Kidney (tissue), 14 donors: ENCODE measurements around the gene CNIH2. TPM values are rescaled to one million over a fixed set of nuclear protein-coding genes. Genes with fewer than 3 reads are reported as not detected.

ENCODE experiments used
- DNase-seq, 5 donors: peaks; one replicate each; pipeline ENCODE4 v3.0.0-alpha.2; 2013 to 2020
- FAIRE-seq: peaks from 2 replicates; lab custom pipeline; 2012; peaks lifted over from hg19 to GRCh38; lab: Jason Lieb, UNC
- H3K27ac ChIP-seq, 2 donors: one replicate each; pipeline ENCODE4 v1.7.0; 2013; ENCODE audit warnings: low read depth in 2 of 2, low read length in 2 of 2, inconsistent platforms in 1 of 2
- H3K27me3 ChIP-seq: one replicate; pipeline ENCODE4 v1.7.1; 2013; ENCODE audit warnings: low read length, inconsistent platforms; ENCODE audit not compliant: control insufficient read depth, insufficient read depth
- H3K36me3 ChIP-seq, 3 donors: one replicate each; pipeline versions ENCODE4 v1.7.0 to v1.7.1; 2013; ENCODE audit warnings: low read length in 3 of 3, control low read depth in 1 of 3, inconsistent platforms in 1 of 3; ENCODE audit not compliant: insufficient read depth in 3 of 3, control insufficient read depth in 2 of 3
- H3K4me1 ChIP-seq, 3 donors: one replicate each; pipeline versions ENCODE4 v1.7.0 to v1.7.1; 2013; ENCODE audit warnings: low read length in 3 of 3, inconsistent platforms in 1 of 3, low read depth in 1 of 3; ENCODE audit not compliant: control insufficient read depth in 2 of 3, insufficient read depth in 2 of 3
- H3K4me3 ChIP-seq, 3 donors: one replicate each; pipeline versions ENCODE4 v1.7.0 to v1.8.1; 2013; ENCODE audit warnings: low read length in 3 of 3, control low read depth in 1 of 3, inconsistent platforms in 1 of 3
- H3K9ac ChIP-seq, 3 donors: one replicate each; pipeline versions ENCODE4 v1.7.0 to v1.7.1; 2013; ENCODE audit warnings: low read length in 3 of 3, control low read depth in 1 of 3, inconsistent platforms in 1 of 3
- H3K9me3 ChIP-seq, 3 donors: one replicate each; pipeline versions ENCODE4 v1.7.0 to v1.7.1; 2013; ENCODE audit warnings: low read length in 3 of 3, control low read depth in 1 of 3, inconsistent platforms in 1 of 3; ENCODE audit not compliant: control insufficient read depth in 2 of 3, insufficient read depth in 1 of 3
- CTCF ChIP-seq: IDR thresholded peaks from 3 replicates; pipeline ENCODE4 v1.5.1; 2012; ENCODE audit warnings: mild to moderate bottlenecking, moderate library complexity, borderline replicate concordance; ENCODE audit not compliant: insufficient read depth; ENCODE audit errors: extremely low read depth
- intact Hi-C: fragments of 100-400 bp; cut with DNase I; formaldehyde crosslinking; loops from one replicate; pipeline ENCODE4 v1.11.1; 2022
- polyA plus RNA-seq: library from polyadenylated mRNA; stranded (reverse); fragments of 350-450 nt; fragmentation: Illumina TruSeq; extraction: RNeasy Lipid Tissue Mini Kit (QIAGEN cat#74804); gene quantifications from one replicate; pipeline ENCODE4 v1.2.3, GENCODE V29; 2014; ENCODE audit warnings: low read depth, low replicate concordance; ENCODE audit not compliant: insufficient read depth
- total RNA-seq: library from RNA; stranded (reverse); fragmentation: NEBNext Ultra II Directional; extraction: Animal tissue kit (Norgen Biotek cat#: 25700); gene quantifications from one replicate; pipeline ENCODE4 v1.2.1, GENCODE V29; 2021
- donor health status: control.
- donor health status: control.
- donor health status: control.
- donor health status: control.
- donor health status: control.
- donor health status: DM: yes; HTN: yes; CAD: no.
- donor health status: Normal renal cell carcinoma (clear cell type).

The CNIH2 gene
- total and polyA plus RNA-seq, 2 donors from 2014 or later = 0.63 TPM; not detected in 1

- FAIRE-seq (no peak), DNase-seq (peak; percentile 77 to 95 (median 86))
- Histone ChIP-seq H3K4me3 (peak within 1 kb of the TSS; percentile 41 to 68 (median 53)), H3K9ac (peak within 1 kb of the TSS in 2 of 3 donors; percentile 34 to 45), H3K4me1 (peaks cover 0 to 16% (median 3%) of the 10 kb centered on the region in 3 donors), H3K9me3 (no peaks in the 10 kb centered on the region), H3K36me3 (no peaks in the 10 kb centered on the region), H3K27me3 (no peaks in the 10 kb centered on the region), H3K27ac (peak within 1 kb of the TSS; percentile 71 to 81)
- intact Hi-C loops = no loop called here
- TF ChIP-seq CTCF = no peak
These were observed 38.9 kb downstream of the CNIH2 start, which contains the start of gene CD248 for GRCh38 chr11:66316849-66317251. TSS of gene CD248 (minus strand) at chr11:66317044. CDS start at chr11:66317027, 17 bp downstream.

GRCh38 chr11:66317322-66317722, 39.3 kb downstream of the CNIH2 start:
- peak; percentile 71 to 84 (median 83) for DNase-seq
- peak overlapping the region in 1 of 3 donors; percentile 21 for H3K4me3 ChIP-seq

DNA sequence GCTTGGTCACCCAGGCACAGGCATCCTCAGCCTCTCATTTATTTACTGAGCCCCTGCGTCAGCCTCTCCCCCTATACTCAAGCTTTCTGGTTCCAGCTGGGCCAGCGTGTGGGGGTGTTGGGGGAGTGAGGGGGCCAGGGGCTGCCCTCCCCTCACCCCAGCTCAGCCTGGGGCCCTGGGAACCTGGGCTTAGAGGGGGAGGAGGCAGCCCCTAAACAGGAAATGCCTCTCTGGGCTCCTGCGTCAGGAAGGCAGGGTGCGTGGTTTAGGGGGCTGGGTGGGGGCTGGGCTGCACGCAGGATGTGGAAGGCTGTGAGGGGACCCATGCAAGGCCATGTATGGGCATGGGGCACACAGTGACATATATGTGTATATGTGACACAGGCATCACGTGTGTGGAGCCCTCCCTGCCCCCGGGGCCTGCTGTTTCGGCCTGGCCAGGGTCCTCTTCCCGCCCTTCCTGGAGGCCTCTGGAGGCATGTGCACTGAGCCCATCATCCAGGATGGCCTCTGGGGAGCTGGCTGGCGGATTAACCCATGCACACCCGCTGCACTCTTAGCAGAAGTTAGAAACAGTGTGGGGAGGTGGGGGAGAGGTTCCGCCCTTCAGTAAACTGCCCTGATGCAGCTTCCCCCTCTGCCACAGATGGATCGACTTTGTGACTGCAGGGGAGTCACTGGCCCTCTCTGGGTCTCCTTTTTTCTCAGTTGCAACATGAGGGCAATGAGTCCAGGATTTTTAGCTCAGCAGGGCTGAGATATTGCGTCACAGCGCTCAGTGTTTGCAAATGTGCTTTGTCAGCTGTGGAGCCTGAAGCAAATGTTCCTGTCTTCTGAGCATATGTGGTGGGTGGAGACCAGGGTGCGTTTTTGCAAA, 40.0 kb downstream of the CNIH2 start:
- H3K9ac ChIP-seq = no peak overlapping the region
- no peaks in the 10 kb centered on the region for H3K9me3 ChIP-seq
- no peaks in the 10 kb centered on the region for H3K36me3 ChIP-seq
- FAIRE-seq (no peak), DNase-seq (peak; percentile 63 to 88 (median 82))
- H3K4me1 ChIP-seq = peaks cover 0 to 16% (median 3%) of the 10 kb centered on the region in 3 donors
- TF ChIP-seq CTCF = no peak
- no peaks in the 10 kb centered on the region for H3K27me3 ChIP-seq
- intact Hi-C loops = no loop called here
- no peak overlapping the region for H3K4me3 ChIP-seq
- peak overlapping the region; percentile 71 to 81 for H3K27ac ChIP-seq

More at GRCh38 chr11:66317322-66317722, 39.3 kb downstream of the CNIH2 start:
- H3K4me1 ChIP-seq = peaks cover 0 to 16% (median 3%) of the 10 kb centered on the region in 3 donors
- peak overlapping the region; percentile 71 to 81 for H3K27ac ChIP-seq
- no peak for TF ChIP-seq CTCF
- intact Hi-C loops = no loop called here
- H3K36me3 ChIP-seq = no peaks in the 10 kb centered on the region
- no peak overlapping the region for H3K9ac ChIP-seq
- no peak for FAIRE-seq
- H3K9me3 ChIP-seq = no peaks in the 10 kb centered on the region
- no peaks in the 10 kb centered on the region for H3K27me3 ChIP-seq
